Measurements from ENCODE around the gene EHD3. TPM values are rescaled to one million over a fixed set of nuclear protein-coding genes. Genes with fewer than 3 reads are reported as not detected.

EHD3 gene
- total RNA-seq = 7.0 TPM

DNA sequence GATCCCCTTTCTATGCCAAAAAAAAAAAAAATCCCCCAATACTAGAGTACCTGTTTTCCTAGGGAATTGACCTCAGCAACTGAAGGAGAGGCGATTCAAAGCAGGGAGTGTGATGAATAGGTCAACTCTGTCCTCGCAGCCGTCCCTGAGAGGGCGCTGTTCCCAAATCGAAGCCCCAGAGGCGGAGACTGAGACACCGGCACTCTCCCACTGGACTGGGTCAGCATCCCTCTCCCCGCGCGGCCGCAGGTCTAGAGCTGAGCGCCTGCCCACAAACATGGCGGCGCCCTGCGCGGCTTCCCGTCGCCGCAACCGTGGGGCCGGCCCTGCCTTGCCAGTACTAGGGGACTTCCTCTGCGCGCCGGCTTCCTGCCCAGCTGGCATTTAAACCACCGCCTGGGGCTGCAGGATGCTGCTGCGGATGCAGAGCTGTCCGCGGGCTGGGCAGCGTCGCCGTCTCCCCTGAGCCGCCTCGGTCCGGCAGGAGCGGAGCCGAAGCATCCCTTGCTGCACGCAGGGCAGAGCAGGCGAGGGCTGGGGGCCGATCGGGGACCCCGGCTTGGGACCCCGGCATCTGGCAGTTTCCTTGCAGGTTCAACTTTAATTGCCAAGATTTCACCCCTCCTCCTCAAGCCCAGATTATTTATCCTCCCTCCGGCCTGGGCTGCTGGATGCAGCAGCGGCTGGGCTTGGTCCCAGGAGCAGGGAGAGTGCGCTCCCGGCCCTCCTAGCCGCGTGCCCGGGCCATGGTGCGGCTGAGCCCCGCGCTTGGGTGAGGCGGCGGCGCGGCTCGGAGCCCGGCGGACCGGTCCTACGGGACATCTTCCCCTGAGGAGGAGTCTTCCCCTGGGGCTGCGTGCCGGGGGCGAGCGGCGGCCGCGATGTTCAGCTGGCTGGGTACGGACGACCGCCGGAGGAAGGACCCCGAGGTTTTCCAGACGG lies at the start of gene EHD3:
TSS of gene EHD3 (plus strand) at position 412 of the 942 bp plus-strand sequence. CDS start at position 882, 470 bp downstream.
- intact Hi-C loops (cut with DNase I) = no loop called here
- DNase-seq (ENCODE audit: low spot score) (peak; percentile 85), ATAC-seq (peak; percentile 96)

DNA sequence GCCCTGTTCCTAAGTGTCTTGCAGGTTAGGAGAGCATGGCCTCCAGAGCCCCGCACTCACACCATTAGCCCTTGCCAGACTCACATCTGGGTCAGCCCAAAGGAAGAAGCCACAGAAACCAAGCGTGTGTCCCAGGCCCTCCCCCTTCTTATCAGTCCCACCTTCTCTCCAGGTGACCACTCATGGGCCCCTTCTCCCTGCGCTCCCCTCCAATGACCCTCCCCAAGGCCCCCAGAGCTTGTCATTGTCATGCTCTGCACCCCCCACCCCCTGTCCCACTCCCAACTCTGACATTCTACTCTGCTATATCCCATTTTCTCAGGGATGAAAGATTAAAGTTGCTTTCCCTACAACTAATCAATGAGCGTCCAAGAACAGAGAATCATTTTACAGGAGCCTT lies 46.8 kb upstream of the EHD3 start:
- ATAC-seq (no peak), DNase-seq (ENCODE audit: low spot score) (no peak)
- intact Hi-C loops (cut with DNase I) = no loop called here

DNA sequence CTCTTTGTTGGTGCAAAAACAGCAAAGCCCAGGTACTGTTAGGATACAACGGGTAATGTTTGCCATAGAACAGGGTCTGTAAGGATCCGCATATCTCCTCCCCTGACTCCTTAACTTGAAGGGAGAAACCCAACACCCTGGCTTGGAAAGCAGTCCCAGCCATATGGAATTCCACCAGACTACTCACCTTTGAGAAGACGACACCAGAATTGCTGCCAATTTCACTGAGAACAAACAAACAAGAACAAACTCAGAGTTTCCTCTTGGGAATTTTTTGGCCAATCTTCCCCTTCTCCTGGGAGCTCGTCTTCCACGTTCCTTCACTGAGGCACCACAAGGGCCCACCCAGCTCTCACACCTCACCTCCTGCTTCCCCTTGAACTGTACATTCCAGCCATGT lies 45.8 kb upstream of the EHD3 start:
- intact Hi-C loops (cut with DNase I) = no loop called here
- DNase-seq (ENCODE audit: low spot score) (no peak), ATAC-seq (no peak)

DNA sequence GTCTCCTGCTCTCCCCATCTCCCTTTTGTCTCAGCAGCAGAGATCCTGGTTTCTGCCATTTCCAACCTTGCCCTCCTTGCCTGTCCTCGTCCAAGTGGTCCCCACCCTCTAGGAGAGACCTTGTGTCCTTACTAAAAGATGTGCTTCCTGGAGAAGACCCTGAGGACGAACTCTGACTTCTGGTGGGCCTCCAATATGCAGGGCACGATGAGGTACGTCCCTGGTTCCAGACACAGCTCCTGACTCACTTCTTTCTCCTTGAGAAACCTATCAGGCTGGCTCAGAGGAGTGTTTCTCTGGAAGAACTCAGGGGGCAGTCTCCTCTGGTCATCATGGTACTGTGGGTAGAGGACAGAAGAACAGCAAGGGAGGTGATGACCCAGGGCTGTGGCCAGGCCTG lies 44.8 kb upstream of the EHD3 start:
- no peak for DNase-seq (ENCODE audit: low spot score)
- intact Hi-C loops (cut with DNase I) = no loop called here
- ATAC-seq = no peak

DNA sequence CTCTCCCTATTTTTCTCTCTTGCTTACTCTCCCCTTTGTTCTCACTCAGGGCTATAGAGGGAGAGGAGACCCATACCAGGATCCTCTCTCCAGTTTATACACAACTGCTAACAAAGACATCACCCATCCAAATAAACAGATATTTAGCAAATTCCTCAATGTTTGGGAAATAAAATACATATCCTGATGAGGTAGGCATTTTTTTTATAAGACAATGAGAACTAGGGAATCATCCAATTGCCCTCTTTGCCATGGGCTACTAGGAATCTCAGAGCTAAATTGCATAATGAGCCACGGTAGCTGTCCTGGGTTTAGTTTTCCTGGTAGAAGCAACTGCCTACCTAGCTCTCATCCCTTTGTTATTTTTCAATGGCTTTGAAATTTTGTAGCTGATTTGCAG lies 43.8 kb upstream of the EHD3 start:
- no peak for DNase-seq (ENCODE audit: low spot score)
- ATAC-seq = no peak
- intact Hi-C loops (cut with DNase I) = no loop called here

DNA sequence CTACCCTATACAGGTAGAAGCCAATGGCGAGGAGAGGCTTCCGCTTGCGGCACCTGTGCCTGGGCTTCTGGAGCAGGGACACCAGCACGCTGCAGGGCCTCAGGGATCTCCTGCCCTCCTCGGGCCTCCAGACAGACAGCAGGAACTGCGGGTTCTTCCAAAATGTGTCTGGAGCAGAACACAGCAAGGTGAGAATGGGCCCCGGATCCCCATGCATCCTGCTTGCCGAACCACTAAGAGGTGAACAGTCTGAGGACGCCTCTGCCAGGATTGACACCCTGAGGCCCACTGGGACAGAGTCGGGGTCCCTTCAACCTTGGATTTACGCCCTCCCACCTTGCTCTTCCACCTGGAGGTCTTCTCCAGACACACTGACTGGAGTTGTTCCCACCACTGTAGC lies 42.0 kb upstream of the EHD3 start:
- no peak for ATAC-seq
- intact Hi-C loops (cut with DNase I) = no loop called here
- DNase-seq (ENCODE audit: low spot score) = no peak

DNA sequence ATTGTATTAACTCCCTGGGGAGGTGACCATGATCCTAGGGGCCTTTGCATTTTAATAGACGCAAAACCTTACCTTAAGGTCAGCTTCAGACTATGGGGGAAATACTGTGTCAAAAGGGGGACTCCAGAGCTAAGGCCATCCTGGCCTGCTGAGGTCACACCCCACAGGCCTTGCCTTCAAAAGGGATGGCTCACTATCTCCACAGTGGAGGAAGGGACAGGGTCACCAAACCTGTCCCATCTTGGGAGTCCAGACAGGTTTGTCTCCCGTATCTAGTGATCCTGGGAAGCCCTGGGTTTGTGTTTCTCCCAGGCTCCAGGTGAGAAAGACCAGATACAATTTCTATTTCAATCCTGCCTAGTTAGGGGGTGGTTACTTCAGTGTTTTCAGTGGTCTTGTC lies 41.6 kb upstream of the EHD3 start:
- intact Hi-C loops (cut with DNase I) = no loop called here
- no peak for ATAC-seq
- DNase-seq (ENCODE audit: low spot score) = no peak

DNA sequence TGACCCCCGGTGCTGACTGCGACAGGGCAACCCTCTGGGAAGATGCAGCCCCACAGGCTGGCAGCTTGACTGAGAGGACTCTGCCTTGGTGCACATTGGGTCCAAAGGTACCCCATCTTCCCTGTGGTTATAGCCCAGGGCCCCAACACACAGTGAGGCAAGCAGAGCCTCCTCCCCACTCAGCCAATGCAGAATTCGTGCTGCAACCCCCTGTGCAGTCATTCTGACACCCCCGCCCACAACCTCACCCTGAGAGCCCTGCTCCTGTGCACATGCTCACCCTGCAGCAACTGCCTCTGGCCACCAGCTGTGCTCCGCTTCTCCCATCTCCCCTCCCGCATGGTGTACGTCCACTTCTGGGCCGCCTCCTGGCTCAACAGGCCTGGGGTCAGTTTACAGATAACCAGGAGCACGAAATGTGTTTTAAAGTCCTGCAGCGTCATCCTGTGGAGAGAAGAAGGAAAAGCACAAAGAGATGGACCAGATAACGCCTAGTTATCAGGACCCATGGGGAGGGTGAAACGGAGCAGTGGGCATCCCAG lies 41.0 kb upstream of the EHD3 start:
- intact Hi-C loops (cut with DNase I) = no loop called here
- ATAC-seq = no peak
- no peak for DNase-seq (ENCODE audit: low spot score)

DNA sequence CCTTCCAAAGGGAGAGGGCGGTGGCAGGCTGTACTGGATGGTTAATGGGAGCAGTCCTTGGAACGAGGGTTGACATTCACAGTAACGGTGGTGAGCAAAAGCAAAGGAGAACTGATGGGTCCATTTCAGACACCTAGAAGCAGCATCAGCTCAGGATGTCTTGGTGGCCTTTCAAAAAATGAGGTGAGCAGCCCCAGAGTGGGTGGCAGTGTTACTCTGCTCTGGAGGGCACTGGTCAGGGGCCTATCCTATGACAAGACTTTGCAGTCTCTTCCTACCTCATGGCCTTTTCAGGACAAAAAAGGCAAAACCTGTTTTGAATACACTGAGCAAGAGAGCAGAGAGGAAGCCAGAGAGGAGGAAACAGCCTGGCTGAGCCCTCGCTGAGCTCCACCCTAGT lies 40.1 kb upstream of the EHD3 start:
- DNase-seq (ENCODE audit: low spot score) (no peak), ATAC-seq (no peak)
- intact Hi-C loops (cut with DNase I) = no loop called here

DNA sequence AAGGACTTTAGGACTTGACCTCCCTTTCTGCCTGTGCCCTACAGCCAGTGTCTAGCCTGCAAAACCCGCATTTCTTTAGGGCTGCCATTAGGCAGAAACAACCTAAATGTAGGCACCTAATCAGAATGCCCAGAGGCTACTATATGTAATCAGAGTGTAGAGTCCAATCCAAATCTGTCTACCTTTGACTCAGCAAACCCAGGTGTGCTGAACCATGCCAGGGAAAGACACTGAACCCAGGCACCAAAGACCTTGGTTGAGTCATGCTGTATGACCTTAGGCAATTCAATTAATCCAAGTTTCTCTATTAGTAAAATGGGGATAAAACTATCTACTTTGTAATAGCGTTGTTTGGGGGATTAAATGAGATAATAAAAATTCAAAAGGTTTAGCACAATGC lies 37.3 kb upstream of the EHD3 start:
- DNase-seq (ENCODE audit: low spot score) = no peak
- no peak for ATAC-seq
- intact Hi-C loops (cut with DNase I) = no loop called here

DNA sequence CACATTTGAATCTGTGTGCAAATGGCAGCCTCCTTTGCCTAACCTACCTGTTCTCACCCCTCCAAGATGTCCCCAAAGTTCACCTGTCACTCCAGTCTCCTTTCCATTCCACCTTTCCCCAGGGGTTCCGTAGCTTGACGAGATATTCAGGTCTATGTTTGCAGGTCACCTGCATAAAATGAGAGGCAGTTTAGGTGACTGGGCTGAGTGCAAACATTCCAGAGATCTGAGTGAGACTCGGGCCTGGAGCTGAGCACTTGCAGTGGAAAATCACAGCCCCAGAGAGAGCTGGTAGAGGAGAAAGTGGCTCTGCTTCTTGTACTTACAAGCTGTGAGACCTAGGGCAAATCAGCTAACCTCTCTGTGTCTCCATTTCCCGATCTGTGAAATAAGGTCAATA lies 36.8 kb upstream of the EHD3 start:
- no peak for DNase-seq (ENCODE audit: low spot score)
- ATAC-seq = no peak
- intact Hi-C loops (cut with DNase I) = no loop called here

DNA sequence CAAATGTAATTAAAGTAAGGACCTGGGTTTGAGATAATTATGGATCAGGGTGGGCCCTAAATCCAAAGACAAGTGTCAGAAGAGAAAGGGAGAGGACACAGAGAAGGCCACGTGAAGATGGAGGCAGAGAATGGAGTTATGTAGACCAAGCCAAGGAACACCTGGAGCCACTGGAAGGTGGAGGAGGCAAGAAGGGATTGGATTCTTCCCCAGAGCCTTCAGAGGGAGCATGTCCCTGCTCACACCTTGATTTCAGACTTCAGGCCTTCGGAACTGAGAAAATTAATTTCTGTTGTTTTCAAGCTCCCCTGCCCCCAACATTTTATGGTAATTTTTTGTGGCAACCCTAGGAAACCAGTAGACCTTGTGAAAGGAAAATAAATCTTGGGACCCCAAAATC lies 36.3 kb upstream of the EHD3 start:
- DNase-seq (ENCODE audit: low spot score) (no peak), ATAC-seq (no peak)
- intact Hi-C loops (cut with DNase I) = no loop called here

DNA sequence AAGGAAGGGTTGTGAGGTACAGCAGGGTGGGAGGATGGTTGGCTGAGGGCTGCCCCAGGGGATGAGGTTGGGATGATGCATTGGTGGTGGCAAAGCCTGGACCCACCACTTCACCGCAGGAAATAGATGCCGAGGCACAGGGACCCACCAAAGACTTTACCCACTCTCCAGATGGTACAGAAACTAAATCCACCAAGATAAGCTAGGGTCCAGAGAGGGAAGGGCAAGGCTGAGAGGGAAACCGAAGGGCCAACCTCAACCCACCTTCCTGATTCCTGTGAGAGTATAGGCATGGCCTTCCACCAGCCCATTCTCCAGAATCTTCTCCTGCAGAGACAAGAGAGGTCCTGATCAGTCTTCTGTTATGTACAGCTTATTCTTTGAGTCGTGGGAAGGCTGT lies 34.7 kb upstream of the EHD3 start:
- intact Hi-C loops (cut with DNase I) = no loop called here
- ATAC-seq = no peak
- no peak for DNase-seq (ENCODE audit: low spot score)

DNA sequence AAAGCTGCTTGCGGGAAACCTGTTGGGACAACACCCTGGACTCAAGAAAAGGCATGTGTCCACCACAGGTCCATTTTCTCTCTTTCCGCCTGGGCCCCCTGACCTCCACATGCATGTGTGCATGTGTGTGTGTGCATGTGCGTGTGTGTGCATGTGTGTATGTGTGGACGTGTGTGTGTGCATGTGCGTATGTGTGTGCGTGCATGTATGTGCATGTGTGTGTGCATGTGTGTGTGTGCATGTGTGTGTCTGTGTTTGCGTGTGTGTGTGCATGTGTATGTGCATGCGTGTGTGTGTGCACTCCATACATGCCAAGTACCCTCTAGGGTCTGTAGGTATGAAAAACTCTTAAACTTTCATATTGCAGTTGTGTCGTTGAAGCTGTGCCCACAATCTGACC lies 33.0 kb upstream of the EHD3 start:
- no peak for ATAC-seq
- DNase-seq (ENCODE audit: low spot score) = no peak
- intact Hi-C loops (cut with DNase I) = no loop called here

DNA sequence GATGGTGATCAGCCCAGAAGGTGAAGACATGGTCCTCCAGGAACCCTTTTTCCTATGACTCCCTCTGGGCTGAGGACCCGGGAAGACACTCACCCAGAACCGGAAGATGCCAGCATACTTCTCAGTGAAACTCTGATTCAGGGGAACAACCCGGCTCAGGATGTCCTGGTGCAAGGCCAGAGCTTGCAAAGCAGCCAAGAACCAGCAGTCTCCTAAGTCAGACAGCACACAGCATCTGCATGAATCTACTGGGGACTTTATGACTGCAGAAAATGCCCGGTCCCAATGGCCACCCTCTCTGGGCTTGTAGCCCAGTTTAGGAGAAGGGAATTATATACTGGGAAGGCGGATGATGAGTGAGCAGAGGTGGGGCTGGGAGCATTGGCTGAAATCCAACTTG lies 31.9 kb upstream of the EHD3 start:
- ATAC-seq (no peak), DNase-seq (ENCODE audit: low spot score) (no peak)
- intact Hi-C loops (cut with DNase I) = no loop called here

DNA sequence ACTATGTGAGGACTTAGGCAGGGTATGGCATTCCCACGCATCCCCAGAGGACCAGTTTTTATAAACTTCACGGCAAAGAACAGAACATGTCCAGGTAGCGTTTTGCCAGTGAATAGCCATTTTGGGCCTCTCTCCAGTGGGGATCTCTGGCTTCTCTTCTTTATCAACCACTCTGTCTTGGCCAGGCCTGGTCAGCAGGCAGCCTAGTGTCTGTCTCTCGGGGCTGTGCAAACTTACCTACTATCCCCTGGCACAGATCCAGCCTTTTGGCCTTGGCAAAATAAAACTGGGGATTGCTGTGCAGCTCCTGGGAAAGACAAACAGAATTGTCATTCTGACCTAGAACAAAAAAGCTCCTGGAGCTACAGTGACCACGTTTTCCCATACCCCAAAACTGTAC lies 31.1 kb upstream of the EHD3 start:
- ATAC-seq = no peak
- intact Hi-C loops (cut with DNase I) = no loop called here
- no peak for DNase-seq (ENCODE audit: low spot score)

DNA sequence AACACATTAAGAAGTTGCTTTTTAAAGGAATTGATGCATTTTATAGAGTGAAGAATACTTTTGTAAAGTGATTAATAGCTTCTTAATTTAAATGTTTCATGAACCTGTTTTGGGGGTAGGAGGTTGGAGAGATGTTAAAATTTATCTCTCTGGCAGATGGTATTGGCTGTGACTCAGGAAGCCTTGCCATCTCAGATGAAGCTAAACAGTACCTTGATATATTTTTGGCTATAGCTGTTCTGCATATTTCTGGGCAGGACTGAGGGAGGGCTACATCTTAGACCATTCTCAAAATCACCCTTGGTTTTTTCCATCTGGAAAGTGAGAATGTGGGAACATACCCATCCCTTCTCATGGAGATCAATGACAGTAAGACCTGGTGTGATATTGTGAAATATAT lies 30.0 kb upstream of the EHD3 start:
- no peak for ATAC-seq
- DNase-seq (ENCODE audit: low spot score) = no peak
- intact Hi-C loops (cut with DNase I) = no loop called here

DNA sequence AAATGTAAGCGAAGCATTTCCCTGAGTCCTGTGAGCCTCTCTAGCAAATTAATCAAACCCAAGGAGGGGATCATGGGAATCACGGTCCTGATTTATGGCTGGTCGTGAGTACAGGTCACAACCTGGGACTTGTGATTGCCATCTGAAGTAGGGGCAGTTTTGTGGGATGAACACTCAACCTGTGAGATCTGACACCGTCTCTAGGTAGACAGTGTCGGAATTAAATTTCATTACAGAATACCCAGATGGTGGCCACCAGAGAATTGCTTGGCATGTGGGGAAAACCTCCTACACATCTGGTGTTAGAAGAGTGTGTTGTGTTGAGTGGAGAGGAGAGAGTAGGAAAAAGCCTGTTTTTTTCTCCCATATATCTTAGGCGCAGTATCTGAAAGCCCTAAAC lies 29.2 kb upstream of the EHD3 start:
- intact Hi-C loops (cut with DNase I) = no loop called here
- ATAC-seq (no peak), DNase-seq (ENCODE audit: low spot score) (no peak)

DNA sequence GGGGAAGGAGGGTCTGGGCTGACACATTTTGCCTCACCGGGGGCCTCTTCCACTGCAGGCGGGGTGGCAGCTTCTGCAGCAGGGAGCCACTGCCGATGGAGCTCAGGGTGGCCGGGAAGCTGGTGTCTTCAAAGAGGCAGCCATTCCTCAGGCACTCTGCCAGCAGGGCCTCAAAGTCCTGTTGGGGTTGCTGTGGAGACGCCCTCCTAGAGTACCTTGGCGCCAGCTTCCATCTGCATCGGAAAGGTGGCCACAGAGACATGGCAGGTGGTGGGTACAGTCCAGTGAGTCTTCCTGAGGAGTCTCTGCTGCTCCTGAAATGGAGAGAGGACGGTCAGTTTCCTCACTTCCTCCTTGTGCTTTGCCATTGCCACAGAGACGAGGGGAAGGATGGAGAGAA lies 28.8 kb upstream of the EHD3 start:
- intact Hi-C loops (cut with DNase I) = no loop called here
- DNase-seq (ENCODE audit: low spot score) (no peak), ATAC-seq (no peak)

DNA sequence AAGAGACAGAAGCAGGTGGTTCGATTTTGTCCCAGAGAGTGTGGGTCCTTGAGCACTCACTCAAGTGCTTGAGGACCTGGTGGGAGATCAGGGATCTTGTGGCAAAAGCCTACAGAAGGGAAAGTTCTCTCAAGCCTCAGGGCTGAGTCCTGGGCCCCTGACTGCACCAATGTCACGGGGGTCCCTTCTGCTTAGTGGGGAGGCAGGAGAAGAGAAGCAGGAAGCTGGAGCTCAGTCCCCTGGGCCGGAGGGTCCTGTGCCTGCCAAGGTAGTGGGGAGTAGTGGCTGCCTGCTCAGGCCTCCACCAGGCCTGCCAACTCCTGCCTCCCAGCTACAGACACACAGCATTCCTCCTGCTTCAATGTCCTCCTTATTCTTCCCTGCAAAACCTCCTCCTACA lies 28.3 kb upstream of the EHD3 start:
- intact Hi-C loops (cut with DNase I) = no loop called here
- ATAC-seq (no peak), DNase-seq (ENCODE audit: low spot score) (no peak)

DNA sequence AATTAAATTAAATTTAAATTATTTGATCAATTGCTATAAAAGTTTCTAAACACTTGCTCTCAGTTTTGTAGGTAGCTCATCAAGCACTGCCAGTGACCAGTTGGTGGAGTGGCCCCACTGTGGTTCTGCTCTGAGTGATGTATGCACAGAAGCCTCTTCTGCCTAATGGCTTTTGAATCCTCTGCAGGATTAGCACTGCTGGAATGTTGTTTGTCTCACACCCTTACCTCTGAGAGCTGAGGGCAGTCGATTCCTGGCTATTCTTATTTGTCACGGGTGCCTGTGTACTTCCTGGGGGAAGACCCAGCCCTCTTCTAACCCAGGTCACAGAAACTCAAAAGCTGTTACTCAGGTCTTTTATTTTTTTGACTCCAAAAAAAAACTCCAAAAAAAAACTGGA lies 26.2 kb upstream of the EHD3 start:
- DNase-seq (ENCODE audit: low spot score) = no peak
- ATAC-seq = no peak
- intact Hi-C loops (cut with DNase I) = no loop called here
